Effector memory CD4-positive, alpha-beta T cell (primary cell): ENCODE data around the gene ERCC4.

ENCODE experiments used
- DNase-seq, 3 donors: peaks; one replicate each; pipeline ENCODE4 v3.0.0-alpha.2; 2020
- H3K27ac ChIP-seq: 2 replicates; pipeline ENCODE4 v1.7.0; 2013; ENCODE audit warnings: mild to moderate bottlenecking, low read length, moderate library complexity; ENCODE audit not compliant: insufficient read depth, poor library complexity, severe bottlenecking
- H3K27me3 ChIP-seq: replicated peaks from 2 replicates; pipeline ENCODE4 v1.7.0; 2013; ENCODE audit warnings: mild to moderate bottlenecking, low read length; ENCODE audit not compliant: insufficient read depth, control insufficient read depth, poor library complexity, severe bottlenecking
- H3K36me3 ChIP-seq: 2 replicates; pipeline ENCODE4 v1.7.0; 2013; ENCODE audit warnings: mild to moderate bottlenecking, low read length, moderate library complexity; ENCODE audit not compliant: control insufficient read depth, insufficient read depth
- H3K4me1 ChIP-seq: 2 replicates; pipeline ENCODE4 v1.7.0; 2013; ENCODE audit warnings: low read length, mild to moderate bottlenecking; ENCODE audit not compliant: control insufficient read depth, insufficient read depth, poor library complexity, severe bottlenecking
- H3K4me3 ChIP-seq: 2 replicates; pipeline ENCODE4 v1.7.0; 2013; ENCODE audit warnings: low read length, low read depth, mild to moderate bottlenecking; ENCODE audit not compliant: insufficient read depth, poor library complexity, severe bottlenecking
- H3K9me3 ChIP-seq: 2 replicates; pipeline ENCODE4 v1.7.0; 2013; ENCODE audit warnings: mild to moderate bottlenecking, low read length, moderate library complexity; ENCODE audit not compliant: control insufficient read depth

ERCC4 gene

GRCh38 chr16:13999071-13999894 lies 79.3 kb downstream of the ERCC4 start:
- Histone ChIP-seq H3K4me1 (no peaks in the 10 kb centered on the region), H3K9me3 (no peaks in the 10 kb centered on the region), H3K27me3 (no peaks in the 10 kb centered on the region), H3K27ac (no peak overlapping the region), H3K36me3 (no peaks in the 10 kb centered on the region), H3K4me3 (no peak overlapping the region)
- no peak for DNase-seq

- H3K27me3 ChIP-seq: no peaks in the 10 kb centered on the region
- no peak overlapping the region for H3K27ac ChIP-seq
- no peaks in the 10 kb centered on the region for H3K9me3 ChIP-seq
- H3K4me1 ChIP-seq: no peaks in the 10 kb centered on the region
- no peak for DNase-seq
- no peak overlapping the region for H3K4me3 ChIP-seq
- H3K36me3 ChIP-seq: no peaks in the 10 kb centered on the region
Observed at GRCh38 chr16:13999895-14000425, 80.0 kb downstream of the ERCC4 start.

- no peaks in the 10 kb centered on the region for H3K36me3 ChIP-seq
- H3K27ac ChIP-seq: no peak overlapping the region
- no peaks in the 10 kb centered on the region for H3K4me1 ChIP-seq
- DNase-seq: no peak
- no peaks in the 10 kb centered on the region for H3K27me3 ChIP-seq
- no peaks in the 10 kb centered on the region for H3K9me3 ChIP-seq
- H3K4me3 ChIP-seq: no peak overlapping the region
Observed at GRCh38 chr16:14001521-14001920, 81.6 kb downstream of the ERCC4 start.
